ENCODE data around the gene PIM3. TPM values are rescaled to one million over a fixed set of nuclear protein-coding genes. Genes with fewer than 3 reads are reported as not detected.
A peak's percentile ranks its signal among the peaks of the same experiment; 100 is the strongest.

PIM3 gene
- total RNA-seq, 1 donor from 2014 or later, result 75.0 TPM

- DNase-seq (ENCODE audit: low spot score), result no peak
These were observed 32.4 kb upstream of the PIM3 start for GRCh38 chr22:49928185-49928495.

DNA sequence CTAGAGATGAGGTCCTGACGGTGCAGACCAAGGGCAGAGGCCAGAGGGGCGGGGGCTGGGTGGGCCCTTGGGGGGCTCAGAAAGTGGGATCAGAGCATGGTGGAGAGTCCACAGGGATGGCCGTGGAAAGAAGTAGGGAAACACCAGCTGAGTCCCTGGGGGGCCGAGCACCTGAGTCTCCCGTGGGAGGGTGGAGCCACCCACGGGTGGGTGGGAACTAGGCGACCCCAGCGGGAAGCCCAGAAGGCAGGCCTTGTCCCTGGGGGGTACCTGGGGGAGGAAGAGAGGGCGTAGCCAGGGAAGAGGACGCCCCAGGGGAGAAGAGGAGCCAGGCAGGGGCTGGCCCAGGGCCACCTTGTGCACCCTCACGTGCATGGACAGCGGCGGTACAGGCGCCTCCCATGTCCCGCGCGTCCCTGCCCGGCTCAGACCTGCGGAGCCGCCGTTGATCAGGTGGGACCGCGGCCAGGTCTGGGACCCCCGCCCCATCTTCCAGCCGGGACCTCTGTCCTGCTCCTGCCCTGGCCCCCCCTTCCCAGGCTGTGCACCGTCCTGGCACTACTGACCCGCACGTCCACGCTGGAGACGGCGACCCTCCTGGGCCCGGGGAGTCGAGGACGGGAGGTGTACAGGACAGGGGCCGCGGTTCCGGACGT, 31.9 kb upstream of the PIM3 start:
- DNase-seq (ENCODE audit: low spot score), result no peak

DNA sequence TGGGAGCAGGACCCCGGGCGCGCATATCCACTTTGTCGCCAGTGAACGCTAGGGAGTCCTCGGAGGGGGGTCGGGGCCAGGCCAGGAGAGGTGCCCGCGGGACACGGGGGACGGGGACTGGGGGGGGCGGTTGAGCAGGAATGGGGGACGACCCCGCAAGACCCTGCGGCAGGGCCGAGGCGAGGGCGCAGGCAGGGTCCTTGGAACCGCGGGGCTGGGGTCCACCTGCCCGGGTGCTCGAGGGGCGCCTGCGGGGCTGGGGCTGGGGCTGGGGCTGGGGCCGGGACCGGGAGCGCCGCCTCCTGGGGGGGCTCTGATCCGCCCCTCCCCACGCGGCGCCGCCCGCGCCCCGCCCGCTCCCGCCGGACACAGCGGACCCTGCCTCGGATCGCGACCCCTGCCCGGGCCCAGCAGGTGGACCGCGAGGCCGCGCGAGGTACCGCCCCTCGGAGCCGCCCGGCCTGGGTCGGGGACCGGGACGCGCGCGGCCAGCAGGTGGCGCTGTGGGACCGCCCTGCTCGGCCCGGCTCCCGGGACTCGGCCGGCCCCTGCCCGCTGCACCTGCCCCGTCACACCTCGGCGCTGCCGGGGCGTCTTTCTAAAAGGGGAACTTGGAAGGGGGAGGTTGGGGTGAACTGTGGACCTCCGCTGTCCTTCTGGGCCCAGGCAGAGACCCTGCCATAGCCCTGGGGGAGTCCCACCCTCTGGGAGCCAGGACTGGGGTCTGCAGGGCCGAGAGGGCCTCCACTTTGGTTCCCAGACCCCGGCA, 31.2 kb upstream of the PIM3 start:
- no peak for DNase-seq (ENCODE audit: low spot score)

- DNase-seq (ENCODE audit: low spot score), result peak; percentile 55
These were observed 30.5 kb upstream of the PIM3 start for GRCh38 chr22:49929994-49930575.

DNA sequence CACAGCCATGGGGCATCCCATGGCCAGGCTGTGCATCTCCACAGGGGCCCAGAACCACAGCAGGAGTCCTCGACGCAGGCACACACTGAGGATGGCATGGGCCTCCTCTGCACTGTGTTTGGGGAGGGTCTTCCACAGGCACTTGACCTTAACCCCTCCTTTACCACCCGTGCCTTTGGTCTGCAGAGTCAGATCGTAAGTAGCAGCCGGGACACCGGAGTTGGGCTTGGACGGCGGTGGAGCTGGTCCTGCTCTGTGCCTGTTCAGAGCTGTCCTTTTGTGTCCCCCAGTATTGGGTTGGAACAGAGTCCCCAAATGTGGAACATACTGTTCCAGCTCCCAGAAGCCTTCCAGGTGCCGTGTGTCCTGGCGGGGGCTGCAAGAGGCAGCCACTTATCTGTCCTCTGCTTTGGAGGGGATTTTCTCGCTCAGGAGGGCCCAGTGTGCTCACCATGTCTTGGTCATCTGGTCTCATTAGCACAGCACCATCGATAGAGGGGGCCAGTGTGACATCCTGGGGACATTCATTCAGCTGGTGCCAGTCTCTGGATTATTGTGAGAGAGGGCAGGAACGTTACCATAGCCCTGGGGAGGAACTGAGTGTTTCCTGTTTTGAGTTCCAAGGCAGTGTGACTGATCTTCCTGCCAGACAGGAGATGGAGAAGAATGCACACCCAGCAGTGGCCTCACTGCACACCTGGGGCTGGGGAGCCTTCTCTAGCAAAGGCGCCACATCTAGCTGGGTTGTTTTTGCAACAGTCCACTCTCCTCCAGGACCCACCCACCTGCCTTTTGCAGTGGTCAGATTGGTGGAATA, 29.8 kb upstream of the PIM3 start:
- DNase-seq (ENCODE audit: low spot score), result peak; percentile 86

GRCh38 chr22:49933236-49934159, 27.1 kb upstream of the PIM3 start:
- no peak for DNase-seq (ENCODE audit: low spot score)

DNA sequence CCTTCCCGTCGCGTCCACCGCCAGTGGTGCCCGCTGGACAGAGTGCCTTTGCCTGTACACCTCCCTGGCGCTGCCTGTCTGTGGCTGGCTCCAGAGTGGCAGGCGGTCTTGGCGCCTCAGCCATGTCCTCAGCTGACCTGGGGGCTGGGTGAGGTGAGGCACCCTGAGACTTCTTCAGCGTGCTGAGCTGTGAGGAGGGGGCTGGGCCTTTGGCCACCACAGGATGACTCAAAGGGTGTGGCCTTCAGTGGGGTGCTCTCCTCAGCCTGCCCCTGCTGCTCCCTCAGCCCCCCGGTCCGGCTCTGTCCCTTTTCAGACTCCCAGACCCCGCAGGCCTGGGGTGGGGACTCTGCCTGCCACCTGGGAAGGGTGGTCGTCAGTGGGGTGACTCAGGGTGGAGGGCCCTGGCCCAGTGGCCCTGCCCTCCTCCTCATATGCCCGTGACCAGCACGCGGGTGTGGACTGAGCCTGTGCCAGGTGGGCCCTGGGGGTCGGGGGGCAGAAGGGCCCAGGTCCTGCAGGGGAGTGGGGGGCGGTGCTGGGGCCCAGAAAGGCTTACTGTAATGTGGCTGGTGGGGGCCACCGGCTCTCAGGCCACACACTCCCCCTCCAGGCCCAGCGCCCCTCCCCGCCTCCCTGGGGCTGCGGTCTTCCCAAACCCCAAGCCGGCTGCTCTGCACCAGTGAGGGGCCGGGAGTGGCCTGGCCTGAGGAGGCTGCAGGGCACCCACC, 26.2 kb upstream of the PIM3 start:
- no peak for DNase-seq (ENCODE audit: low spot score)

DNA sequence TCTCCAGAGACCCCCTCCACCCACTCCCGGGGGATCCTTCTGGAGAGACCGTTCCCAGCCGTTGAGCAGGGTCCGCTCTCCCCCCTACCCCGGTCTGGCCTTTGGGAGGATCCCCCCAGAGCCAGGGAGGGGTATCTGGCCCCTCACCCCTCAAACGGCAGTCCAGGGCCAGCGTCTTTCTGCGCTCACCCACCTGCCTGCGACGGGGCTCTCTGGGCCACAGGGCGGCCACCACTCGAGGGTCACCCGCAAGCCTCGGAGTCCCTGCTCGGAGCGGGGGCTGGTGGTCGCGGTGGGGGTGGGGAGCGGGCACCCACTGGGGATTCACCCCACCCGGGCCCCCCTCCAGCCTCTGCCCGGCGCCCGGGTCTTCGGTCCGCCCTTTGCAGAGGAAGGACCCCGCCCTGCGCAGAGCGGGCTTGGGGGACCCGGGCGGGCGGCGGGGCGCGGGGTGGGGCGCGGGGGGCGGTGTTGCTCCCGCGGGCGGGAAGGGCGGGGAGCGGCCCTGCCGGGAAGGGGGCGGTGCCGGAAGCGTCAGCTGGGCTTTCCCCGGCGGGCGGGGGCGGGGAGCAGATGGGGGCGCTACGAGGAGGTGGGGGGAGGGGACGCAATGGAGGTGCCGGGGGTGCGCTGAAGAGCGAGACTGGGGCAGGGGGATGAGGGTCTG, 25.5 kb upstream of the PIM3 start:
- DNase-seq (ENCODE audit: low spot score), result peak; percentile 90

- DNase-seq (ENCODE audit: low spot score), result no peak
These were observed 25.0 kb upstream of the PIM3 start for GRCh38 chr22:49935561-49935960.

GRCh38 chr22:49936018-49936972, 24.3 kb upstream of the PIM3 start:
- peak; percentile 93 for DNase-seq (ENCODE audit: low spot score)

- no peak for DNase-seq (ENCODE audit: low spot score)
These were observed 23.4 kb upstream of the PIM3 start for GRCh38 chr22:49936973-49937757.

GRCh38 chr22:49937758-49938564, 22.6 kb upstream of the PIM3 start:
- DNase-seq (ENCODE audit: low spot score), result no peak

DNA sequence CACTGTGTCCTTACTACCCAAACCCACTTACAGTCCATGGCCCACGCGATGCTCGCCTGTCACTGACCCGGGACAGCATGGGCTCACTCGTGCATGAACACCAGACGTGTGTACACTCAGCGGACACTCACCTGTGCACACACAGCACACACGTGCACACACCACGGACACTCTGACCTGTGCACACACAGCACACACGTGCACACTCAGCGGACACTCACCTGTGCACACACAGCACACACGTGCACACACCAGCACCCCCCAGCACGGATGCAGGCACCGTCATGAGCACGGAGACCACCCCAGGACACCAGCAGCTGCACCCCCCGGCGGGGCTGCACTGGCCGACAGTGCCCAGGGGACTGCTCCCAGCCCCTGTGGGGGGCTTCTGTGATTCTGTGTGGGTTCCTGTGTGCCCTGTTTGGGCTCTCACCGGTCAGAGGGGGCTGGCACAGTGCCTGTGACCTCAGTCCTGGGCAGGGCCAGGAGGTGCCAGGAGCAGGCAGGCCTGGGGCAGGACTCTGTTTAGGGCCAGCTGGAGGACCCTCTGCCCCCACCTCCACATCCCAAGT, 21.9 kb upstream of the PIM3 start:
- DNase-seq (ENCODE audit: low spot score), result no peak

GRCh38 chr22:49941507-49942316, 18.9 kb upstream of the PIM3 start:
- DNase-seq (ENCODE audit: low spot score), result no peak

GRCh38 chr22:49942565-49943404, 17.8 kb upstream of the PIM3 start:
- DNase-seq (ENCODE audit: low spot score), result no peak
